GM20000 (cell line): ENCODE results near the gene C1QTNF1.

Experiments
- DNase-seq: peaks from one replicate; pipeline ENCODE4 v3.0.0; 2012; ENCODE audit warnings: low spot score
- TF ChIP-seq, protein P1 (sequence below): IDR thresholded peaks from 2 replicates; pipeline ENCODE4 v1.5.1; 2012; ENCODE audit warnings: mild to moderate bottlenecking, control low read depth; ENCODE audit errors: extremely low read depth, missing control alignments

Gene C1QTNF1

DNA sequence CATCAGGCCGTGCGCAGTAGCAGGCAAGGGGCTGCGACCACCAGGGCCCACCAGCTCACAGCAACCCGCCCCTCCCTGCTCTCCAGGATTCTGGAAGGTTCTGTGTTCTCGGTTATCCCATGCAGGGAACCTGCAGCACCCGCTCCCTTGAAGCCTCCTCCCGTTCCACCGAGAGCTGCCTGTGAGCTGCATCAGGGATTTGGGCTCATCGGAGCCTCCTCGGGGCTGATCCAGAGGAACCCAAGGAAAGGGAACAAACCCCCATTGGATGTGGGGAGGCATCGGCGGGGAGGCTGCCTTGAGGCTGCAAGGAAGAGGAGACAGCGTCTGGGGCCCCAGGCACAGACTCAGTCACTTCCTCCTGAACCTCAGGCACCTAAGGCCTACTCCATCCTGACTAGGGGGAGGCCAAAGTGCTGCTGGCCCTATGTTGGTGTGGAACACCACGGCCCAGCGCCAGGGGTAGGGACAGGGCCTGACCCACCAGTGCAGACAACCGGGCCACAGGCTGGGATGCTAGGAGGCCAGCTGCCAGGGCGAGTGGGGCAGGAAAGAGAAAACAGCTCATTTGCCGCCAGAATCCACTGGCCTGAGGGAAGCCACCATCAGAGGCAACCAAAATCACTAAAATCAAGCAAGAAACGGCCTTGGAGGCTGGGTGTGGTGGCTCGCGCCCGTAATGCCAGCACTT lies 29.8 kb upstream of the C1QTNF1 start:
- TF ChIP-seq, protein P1, sequence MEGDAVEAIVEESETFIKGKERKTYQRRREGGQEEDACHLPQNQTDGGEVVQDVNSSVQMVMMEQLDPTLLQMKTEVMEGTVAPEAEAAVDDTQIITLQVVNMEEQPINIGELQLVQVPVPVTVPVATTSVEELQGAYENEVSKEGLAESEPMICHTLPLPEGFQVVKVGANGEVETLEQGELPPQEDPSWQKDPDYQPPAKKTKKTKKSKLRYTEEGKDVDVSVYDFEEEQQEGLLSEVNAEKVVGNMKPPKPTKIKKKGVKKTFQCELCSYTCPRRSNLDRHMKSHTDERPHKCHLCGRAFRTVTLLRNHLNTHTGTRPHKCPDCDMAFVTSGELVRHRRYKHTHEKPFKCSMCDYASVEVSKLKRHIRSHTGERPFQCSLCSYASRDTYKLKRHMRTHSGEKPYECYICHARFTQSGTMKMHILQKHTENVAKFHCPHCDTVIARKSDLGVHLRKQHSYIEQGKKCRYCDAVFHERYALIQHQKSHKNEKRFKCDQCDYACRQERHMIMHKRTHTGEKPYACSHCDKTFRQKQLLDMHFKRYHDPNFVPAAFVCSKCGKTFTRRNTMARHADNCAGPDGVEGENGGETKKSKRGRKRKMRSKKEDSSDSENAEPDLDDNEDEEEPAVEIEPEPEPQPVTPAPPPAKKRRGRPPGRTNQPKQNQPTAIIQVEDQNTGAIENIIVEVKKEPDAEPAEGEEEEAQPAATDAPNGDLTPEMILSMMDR, result no peak
- no peak for DNase-seq

DNA sequence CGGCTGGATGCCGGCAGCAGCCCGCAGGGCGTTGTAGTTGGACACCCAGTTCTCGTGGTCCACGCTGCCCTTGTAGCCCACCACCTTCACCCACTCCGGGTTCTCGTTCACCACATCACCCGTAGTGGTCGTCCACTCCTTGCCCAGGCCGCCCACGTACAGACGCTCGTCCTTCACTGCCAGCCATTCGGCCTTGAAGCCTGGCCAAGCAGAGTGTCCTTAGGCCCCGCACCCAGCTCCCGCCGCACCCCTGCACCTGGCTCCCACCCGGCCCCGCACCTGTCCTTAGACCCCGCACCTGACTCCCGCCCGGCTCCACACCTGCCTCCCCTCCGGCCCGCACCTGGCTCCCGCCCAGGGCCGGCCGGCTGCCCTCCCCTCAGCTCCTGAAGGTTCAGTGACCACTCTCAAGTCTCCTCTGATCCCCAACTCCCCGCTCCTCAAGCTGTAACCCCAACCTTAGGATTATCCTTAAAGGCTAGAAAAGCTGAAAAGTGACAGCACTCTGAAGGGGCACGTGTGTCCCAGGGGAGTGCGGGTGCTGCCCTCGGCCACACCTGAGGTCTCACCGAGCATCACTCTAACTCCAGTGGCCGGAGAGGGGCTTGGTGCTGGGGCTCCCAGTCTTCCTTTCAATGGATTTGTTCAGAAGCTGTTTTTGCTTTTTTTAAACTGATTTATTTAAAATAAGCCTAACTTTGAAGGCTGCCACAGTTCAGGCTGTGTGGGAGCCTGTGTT lies 28.8 kb upstream of the C1QTNF1 start:
- no peak for DNase-seq
- TF ChIP-seq, protein P1, result no peak

DNA sequence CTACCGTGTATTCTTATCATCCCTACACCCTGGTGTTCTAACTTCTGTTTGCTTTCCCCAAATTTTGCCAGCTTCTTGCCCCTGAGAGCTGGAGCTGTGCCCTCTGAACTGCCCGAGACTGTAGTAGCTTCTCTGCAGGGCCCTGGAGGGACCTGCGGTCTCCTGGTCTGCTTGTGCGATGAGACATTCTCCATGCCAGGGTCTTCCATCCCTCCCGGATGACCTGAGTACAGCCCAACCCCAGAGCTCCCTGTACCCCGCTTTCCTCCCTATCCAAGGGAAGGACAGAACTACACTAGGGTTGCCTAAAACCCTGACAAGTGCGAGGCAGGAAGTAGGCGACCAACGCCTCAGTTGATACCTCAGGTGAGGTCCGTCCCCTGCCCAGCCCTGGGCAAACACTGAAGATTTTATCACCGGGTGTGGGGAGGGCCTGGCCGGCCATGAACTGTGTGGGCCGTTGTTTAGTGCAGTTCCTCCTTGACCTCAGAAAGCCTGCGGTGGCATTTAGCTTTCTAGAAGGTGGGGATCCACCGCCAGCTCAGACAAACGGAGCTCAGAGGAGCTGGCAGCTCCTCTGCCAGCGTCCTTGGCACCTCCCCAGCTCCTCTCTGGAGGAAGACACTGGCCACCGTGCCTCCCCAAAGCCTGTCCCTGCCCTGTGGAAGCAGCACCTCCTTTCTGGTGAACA lies 28.1 kb upstream of the C1QTNF1 start:
- DNase-seq, result peak; percentile 19
- TF ChIP-seq, protein P1, result no peak

DNA sequence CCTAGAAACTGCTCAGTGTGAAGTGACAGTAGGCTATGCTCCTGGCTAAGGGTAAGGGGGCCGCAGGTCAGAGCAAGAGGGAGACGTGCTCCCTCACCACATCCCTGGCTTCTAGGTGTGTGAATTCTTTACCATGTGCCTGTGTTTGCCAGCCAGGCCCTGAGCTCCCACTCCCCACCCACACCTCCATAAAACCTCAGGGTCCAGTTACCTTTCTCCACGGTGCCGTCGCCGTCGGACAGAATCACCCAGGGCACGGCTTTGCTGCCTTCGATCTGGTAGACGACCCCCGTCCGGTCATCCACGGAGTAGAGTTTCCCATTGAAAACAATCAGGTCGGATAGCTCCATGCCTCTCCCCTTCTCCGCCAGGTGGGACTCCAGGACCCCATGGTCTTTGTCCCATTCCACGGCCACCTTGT lies 27.2 kb upstream of the C1QTNF1 start:
- DNase-seq, result no peak
- TF ChIP-seq, protein P1, result no peak

DNA sequence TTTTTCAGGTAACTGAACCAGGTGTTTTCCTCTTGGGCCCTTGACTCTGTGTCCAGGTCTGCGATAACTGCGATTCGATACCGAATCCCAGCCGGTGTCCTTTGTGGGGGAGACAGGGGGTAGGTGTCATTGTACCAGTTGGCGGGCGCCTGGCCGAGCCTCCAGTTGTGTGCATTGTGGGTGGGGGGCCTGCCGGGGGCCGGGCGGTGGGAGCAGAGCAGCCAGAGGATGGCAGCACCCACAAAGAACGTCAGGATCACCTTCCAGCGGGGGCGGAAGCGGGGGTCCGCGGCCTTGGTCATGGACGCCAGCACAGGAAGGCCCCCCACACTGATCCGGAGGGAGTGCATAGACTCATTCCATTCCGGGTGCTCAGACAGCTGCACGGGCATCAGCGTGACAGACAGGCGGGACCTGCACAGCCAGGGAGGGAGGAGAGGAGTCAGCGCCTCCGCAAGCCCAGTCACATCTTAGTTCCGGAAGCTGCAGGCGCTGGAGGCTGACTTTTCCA lies 26.7 kb upstream of the C1QTNF1 start:
- TF ChIP-seq, protein P1, result no peak
- no peak for DNase-seq

DNA sequence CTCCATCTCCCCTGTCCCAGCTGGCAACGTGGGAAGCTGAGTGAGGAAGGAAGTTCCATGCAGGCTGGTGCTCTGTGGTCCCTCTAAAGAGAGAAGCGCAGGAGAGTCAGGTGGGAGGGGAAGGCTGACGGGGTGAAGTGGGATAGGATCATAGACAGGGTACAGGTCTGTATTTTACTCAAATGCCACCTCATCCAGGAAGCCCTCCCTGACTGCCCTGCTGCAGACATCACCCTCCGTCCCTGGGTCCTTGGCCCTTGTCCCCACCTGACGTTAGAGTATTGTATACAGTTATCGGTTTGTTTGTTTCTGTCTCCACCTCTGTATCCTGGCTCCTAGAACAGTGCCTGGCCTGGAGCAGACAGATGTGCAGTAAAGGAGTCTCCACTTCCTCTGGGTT lies 26.1 kb upstream of the C1QTNF1 start:
- TF ChIP-seq, protein P1, result no peak
- no peak for DNase-seq
